Measurements from ENCODE around the gene FAF1. TPM values are rescaled to one million over a fixed set of nuclear protein-coding genes. Genes with fewer than 3 reads are reported as not detected.

The FAF1 gene
- total and polyA plus RNA-seq, 2 donors (not counting 3 experiments of a cell fraction or from before 2014, with no cell fraction given): 9.0 to 57.6 TPM

- FAIRE-seq: no peak
- Histone ChIP-seq H3K4me3 (replicated peaks in 1 of 3; ENCODE audit: insufficient read depth in 1 of 3, low read depth in 1 of 3, low read length in 3 of 3) (no peak overlapping the region), H3K79me2 (ENCODE audit: control insufficient read depth, insufficient read depth, low read length) (no peaks in the 10 kb centered on the region), H3K27me3 (ENCODE audit: control insufficient read depth in 2 of 2, insufficient read depth in 2 of 2, low read length in 2 of 2) (no peaks in the 10 kb centered on the region), H3K27ac (ENCODE audit: insufficient read depth, low read depth, low read length) (no peak overlapping the region), H3K9me1 (replicated peaks; ENCODE audit: control insufficient read depth, extremely low read depth, insufficient read depth, low read length) (no peaks in the 10 kb centered on the region), H2AFZ (ENCODE audit: low read depth, low read length) (no peak overlapping the region), H4K20me1 (replicated peaks; ENCODE audit: control insufficient read depth, extremely low read depth, insufficient read depth, low read length) (no peaks in the 10 kb centered on the region), H3K4me2 (ENCODE audit: insufficient read depth, low read length) (no peak overlapping the region), H3K9ac (replicated peaks; ENCODE audit: extremely low read depth, insufficient read depth, low read length) (no peak overlapping the region), H3K36me3 (ENCODE audit: control insufficient read depth in 2 of 2, extremely low read depth in 1 of 2, insufficient read depth in 2 of 2, low read length in 2 of 2) (no peaks in the 10 kb centered on the region), H3K4me1 (ENCODE audit: control insufficient read depth, extremely low read depth, insufficient read depth, low read length) (no peaks in the 10 kb centered on the region), H3K9me3 (replicated peaks; ENCODE audit: control insufficient read depth, insufficient read depth, low read length) (no peaks in the 10 kb centered on the region)
- no TSS peak for BruUV-seq (replicated peaks)
- DNase-seq (ENCODE audit: low read depth, low spot score): no peak
- TF ChIP-seq FOS (IDR thresholded peaks at IDR 0.05; ENCODE audit: borderline replicate concordance, insufficient read depth, low read length): no peak
- no peak for TF ChIP-seq POLR2AphosphoS5 (IDR thresholded peaks at IDR 0.05; ENCODE audit: insufficient read depth, low read depth, low read length)
- TF ChIP-seq, protein P1, sequence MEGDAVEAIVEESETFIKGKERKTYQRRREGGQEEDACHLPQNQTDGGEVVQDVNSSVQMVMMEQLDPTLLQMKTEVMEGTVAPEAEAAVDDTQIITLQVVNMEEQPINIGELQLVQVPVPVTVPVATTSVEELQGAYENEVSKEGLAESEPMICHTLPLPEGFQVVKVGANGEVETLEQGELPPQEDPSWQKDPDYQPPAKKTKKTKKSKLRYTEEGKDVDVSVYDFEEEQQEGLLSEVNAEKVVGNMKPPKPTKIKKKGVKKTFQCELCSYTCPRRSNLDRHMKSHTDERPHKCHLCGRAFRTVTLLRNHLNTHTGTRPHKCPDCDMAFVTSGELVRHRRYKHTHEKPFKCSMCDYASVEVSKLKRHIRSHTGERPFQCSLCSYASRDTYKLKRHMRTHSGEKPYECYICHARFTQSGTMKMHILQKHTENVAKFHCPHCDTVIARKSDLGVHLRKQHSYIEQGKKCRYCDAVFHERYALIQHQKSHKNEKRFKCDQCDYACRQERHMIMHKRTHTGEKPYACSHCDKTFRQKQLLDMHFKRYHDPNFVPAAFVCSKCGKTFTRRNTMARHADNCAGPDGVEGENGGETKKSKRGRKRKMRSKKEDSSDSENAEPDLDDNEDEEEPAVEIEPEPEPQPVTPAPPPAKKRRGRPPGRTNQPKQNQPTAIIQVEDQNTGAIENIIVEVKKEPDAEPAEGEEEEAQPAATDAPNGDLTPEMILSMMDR (IDR thresholded peaks at IDR 0.05; ENCODE audit: extremely low read depth in 1 of 2, insufficient read depth in 1 of 2, low read depth in 1 of 2, low read length in 2 of 2): no peak
- no peak for TF ChIP-seq EZH2 (IDR thresholded peaks at IDR 0.05; ENCODE audit: borderline replicate concordance, low read depth, low read length, severe bottlenecking)
- no peak for TF ChIP-seq MYC (IDR thresholded peaks at IDR 0.05; ENCODE audit: low read depth, low read length)
- no peak for TF ChIP-seq JUN (IDR thresholded peaks at IDR 0.05; ENCODE audit: borderline replicate concordance, insufficient read depth, insufficient read length, low read depth)
- no peak for TF ChIP-seq GATA2 (IDR thresholded peaks at IDR 0.05; ENCODE audit: insufficient read depth, insufficient read length, low read depth, low read length)
- no peak for TF ChIP-seq POLR2A (IDR thresholded peaks at IDR 0.05; ENCODE audit: low read depth, low read length)
- TF ChIP-seq MAX (IDR thresholded peaks at IDR 0.05; ENCODE audit: insufficient read depth, insufficient read length): no peak
- POLR2A ChIA-PET: no interaction called here
- CTCF ChIA-PET: interaction anchor here (2.2 kb wide), 1 partner anchor 64 kb away, joined by 4 read pairs; no protein-coding TSS in a partner anchor
- dilution Hi-C loops (cut with MboI; ENCODE audit: extremely low pct_ligation_motif_present, low sequenced_read_pairs): no loop called here
- intact Hi-C loops (cut with micrococcal nuclease): no loop called here
Observed at GRCh38 chr1:50993645-50994044, 33.6 kb upstream of the FAF1 start.
